Osteocyte (in vitro differentiated cells): ENCODE data around the gene DUSP15. TPM values are rescaled to one million over a fixed set of nuclear protein-coding genes. Genes with fewer than 3 reads are reported as not detected.
A peak's percentile ranks its signal among the peaks of the same experiment; 100 is the strongest.

Experiments used
- DNase-seq: peaks from one replicate; pipeline ENCODE4 v3.0.0; 2021; ENCODE audit warnings: mixed read lengths; ENCODE audit not compliant: unreplicated experiment; ENCODE audit errors: extremely low spot score
- H3K27ac Mint-ChIP-seq: one replicate; pipeline ENCODE4 v1.8.0; 2021; ENCODE audit warnings: mild to moderate bottlenecking, mixed read lengths; ENCODE audit not compliant: unreplicated experiment
- H3K27me3 Mint-ChIP-seq: one replicate; pipeline ENCODE4 v1.8.0; 2021; ENCODE audit warnings: mixed read lengths; ENCODE audit not compliant: unreplicated experiment
- H3K36me3 Mint-ChIP-seq: one replicate; pipeline ENCODE4 v1.8.0; 2021; ENCODE audit warnings: mixed read lengths; ENCODE audit not compliant: unreplicated experiment
- H3K4me1 Mint-ChIP-seq: one replicate; pipeline ENCODE4 v1.8.0; 2021; ENCODE audit warnings: mixed read lengths; ENCODE audit not compliant: unreplicated experiment
- H3K4me3 Mint-ChIP-seq: one replicate; pipeline ENCODE4 v1.8.0; 2021; ENCODE audit warnings: mild to moderate bottlenecking, moderate library complexity, mixed read lengths; ENCODE audit not compliant: unreplicated experiment
- H3K9me3 Mint-ChIP-seq: one replicate; pipeline ENCODE4 v1.8.0; 2021; ENCODE audit warnings: mixed read lengths; ENCODE audit not compliant: unreplicated experiment
- CTCF ChIP-seq: fragments of 200-600 bp; sonication (generic); IDR thresholded peaks from 2 replicates; pipeline ENCODE4 v1.5.0; 2021; ENCODE audit warnings: antibody characterized with exemption, mild to moderate bottlenecking, moderate library complexity
- total RNA-seq: library from RNA; stranded (reverse); gene quantifications from 2 replicates; pipeline ENCODE4 v1.2.1, GENCODE V29; 2021

The DUSP15 gene
- total RNA-seq, 1 donor from 2014 or later, result 3.2 TPM

DNA sequence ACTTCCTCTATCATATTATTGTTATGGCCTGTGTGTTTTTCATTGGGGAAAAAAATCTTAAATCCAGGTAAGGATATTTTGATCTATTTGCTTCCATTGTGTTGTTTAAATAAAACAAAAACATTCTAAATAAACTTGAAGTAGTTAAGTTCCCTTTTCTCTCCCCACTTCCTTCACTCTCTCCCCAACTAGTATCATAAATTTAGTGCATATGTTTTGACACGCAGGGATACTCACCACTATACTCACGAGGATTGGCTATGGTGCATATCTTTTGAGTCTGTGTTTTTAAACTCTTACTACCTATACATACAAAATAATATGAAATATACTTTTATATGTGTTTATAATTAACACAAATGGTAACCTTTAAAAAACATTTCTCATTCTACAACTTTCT lies 5.3 kb upstream of the DUSP15 start:
- Mint-ChIP-seq H3K9me3 (no peaks in the 10 kb centered on the region), H3K27ac (no peak overlapping the region), H3K4me3 (no peak overlapping the region), H3K4me1 (peaks cover 10% of the 10 kb centered on the region), H3K27me3 (peaks cover 56% of the 10 kb centered on the region), H3K36me3 (no peaks in the 10 kb centered on the region)
- no peak for DNase-seq
- TF ChIP-seq CTCF, result no peak

DNA sequence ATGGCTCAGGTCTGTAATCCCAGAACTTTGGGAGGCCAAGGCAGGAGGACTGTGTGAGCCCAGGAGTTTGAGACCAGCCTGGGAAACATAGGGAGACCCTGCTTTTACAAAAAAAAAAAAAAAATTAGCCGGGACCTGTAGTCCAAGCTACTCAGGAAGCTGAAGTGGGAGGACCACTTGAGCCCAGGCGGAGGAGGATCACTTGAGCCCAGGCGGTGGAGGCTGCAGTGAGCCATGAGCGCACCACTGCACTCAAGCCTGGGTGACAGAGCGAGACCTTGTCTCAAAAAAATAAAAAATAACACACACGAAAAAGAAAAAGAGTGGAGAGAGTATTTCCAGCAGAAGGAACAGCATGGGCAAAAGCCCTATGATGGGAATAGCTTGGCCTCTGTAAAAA lies 2.1 kb upstream of the DUSP15 start:
- H3K27ac Mint-ChIP-seq, result no peak overlapping the region
- no peak for DNase-seq
- no peak for TF ChIP-seq CTCF
- H3K36me3 Mint-ChIP-seq, result no peaks in the 10 kb centered on the region
- H3K9me3 Mint-ChIP-seq, result no peaks in the 10 kb centered on the region
- H3K4me3 Mint-ChIP-seq, result no peak overlapping the region
- peaks cover 17% of the 10 kb centered on the region for H3K4me1 Mint-ChIP-seq
- H3K27me3 Mint-ChIP-seq, result peaks cover 55% of the 10 kb centered on the region

DNA sequence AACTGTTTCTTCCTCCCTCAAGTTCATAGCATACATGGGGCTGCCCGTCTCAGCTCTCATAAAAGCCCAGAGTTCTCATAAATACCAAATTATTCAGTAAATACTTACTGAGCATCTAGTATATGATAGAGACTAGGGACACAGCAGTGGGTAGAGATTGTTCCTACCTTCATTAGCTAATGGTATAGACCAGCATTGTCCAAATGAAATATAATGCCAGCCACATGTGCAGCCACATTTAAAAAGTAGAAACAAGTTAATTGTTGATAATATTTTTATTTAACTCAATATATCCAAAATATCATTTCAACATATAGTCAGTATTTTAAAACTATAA lies 1.3 kb upstream of the DUSP15 start:
- TF ChIP-seq CTCF, result no peak
- DNase-seq, result no peak
- H3K4me1 Mint-ChIP-seq, result peaks cover 17% of the 10 kb centered on the region
- peaks cover 49% of the 10 kb centered on the region for H3K27me3 Mint-ChIP-seq
- H3K36me3 Mint-ChIP-seq, result no peaks in the 10 kb centered on the region
- H3K4me3 Mint-ChIP-seq, result no peak overlapping the region
- H3K9me3 Mint-ChIP-seq, result no peaks in the 10 kb centered on the region
- H3K27ac Mint-ChIP-seq, result no peak overlapping the region

GRCh38 chr20:31870726-31871617 lies 645 bp upstream of the DUSP15 start:
- H3K9me3 Mint-ChIP-seq, result no peaks in the 10 kb centered on the region
- H3K4me3 Mint-ChIP-seq, result peak overlapping the region; percentile 75
- no peaks in the 10 kb centered on the region for H3K36me3 Mint-ChIP-seq
- DNase-seq, result no peak
- TF ChIP-seq CTCF, result no peak
- H3K27me3 Mint-ChIP-seq, result peaks cover 48% of the 10 kb centered on the region
- H3K4me1 Mint-ChIP-seq, result peaks cover 17% of the 10 kb centered on the region
- peak overlapping the region; percentile 63 for H3K27ac Mint-ChIP-seq

DNA sequence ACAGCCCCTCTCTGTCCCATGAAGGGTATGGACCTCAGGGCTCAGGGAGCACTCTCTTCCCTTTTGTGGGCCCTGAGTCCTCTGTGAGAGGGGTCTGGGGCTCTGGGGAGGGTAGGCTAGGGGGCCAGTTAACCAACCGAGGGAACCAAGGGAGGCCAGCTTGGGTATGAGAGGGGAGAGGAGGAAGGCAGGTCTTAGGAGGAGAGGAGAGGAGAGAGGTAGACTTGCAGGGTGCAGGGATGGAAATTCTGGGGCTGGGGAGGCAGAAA lies 720 bp downstream of the DUSP15 start:
- Mint-ChIP-seq H3K9me3 (no peaks in the 10 kb centered on the region), H3K27ac (peak overlapping the region; percentile 91), H3K4me1 (peaks cover 17% of the 10 kb centered on the region), H3K36me3 (no peaks in the 10 kb centered on the region), H3K27me3 (peaks cover 38% of the 10 kb centered on the region), H3K4me3 (peak overlapping the region; percentile 87)
- DNase-seq, result no peak
- no peak for TF ChIP-seq CTCF
